HAP-1 (cell line): ENCODE results near the gene DNER.
"Not testable (repeated sequence)": the region's sequence is repeated elsewhere in the genome, so short reads cannot be mapped to it uniquely, and the experiment has no call there.

ENCODE experiments used
- DNase-seq, 2 experiments: peaks; one replicate each; pipeline ENCODE4 v3.0.0-alpha.2; 2016 to 2020; ENCODE audit warnings: low spot score in 2 of 2
- H3K27me3 ChIP-seq: fragments of 250-450 bp; sonication (Bioruptor Pico); 2 replicates; pipeline ENCODE4 v1.5.1; 2020; ENCODE audit warnings: low read depth, mild to moderate bottlenecking, moderate library complexity
- H3K36me3 ChIP-seq: fragments of 250-450 bp; sonication (Bioruptor Pico); replicated peaks from 2 replicates; pipeline ENCODE4 v1.5.1; 2020; ENCODE audit warnings: mild to moderate bottlenecking
- H3K4me1 ChIP-seq: fragments of 250-450 bp; sonication (Bioruptor Pico); 2 replicates; pipeline ENCODE4 v1.5.1; 2020; ENCODE audit warnings: mild to moderate bottlenecking
- H3K4me3 ChIP-seq: fragments of 250-450 bp; sonication (Bioruptor Pico); 2 replicates; pipeline ENCODE4 v1.5.1; 2020; ENCODE audit warnings: mild to moderate bottlenecking, moderate library complexity
- H3K9me3 ChIP-seq: fragments of 250-450 bp; sonication (Bioruptor Pico); 2 replicates; pipeline ENCODE4 v1.5.1; 2020; ENCODE audit warnings: mild to moderate bottlenecking, moderate library complexity
- in situ Hi-C: fragments of 300-500 bp; cut with MboI; formaldehyde crosslinking; loops from 3 replicates; pipeline ENCODE4 v1.14.3; 2020; ENCODE audit warnings: low sequenced_read_pairs, inconsistent platforms, mixed read lengths

The DNER gene

GRCh38 chr2:229701716-229702115 lies 12.6 kb downstream of the DNER start:
- no peaks in the 10 kb centered on the region for H3K36me3 ChIP-seq
- no peak for DNase-seq
- H3K9me3 ChIP-seq = no peaks in the 10 kb centered on the region
- H3K4me1 ChIP-seq = 0 out of 2 replicates have a peak, but pooled peaks cover 2% of the 10 kb centered on the region
- H3K27me3 ChIP-seq = peaks cover 5% of the 10 kb centered on the region; the same call in 1 of the 2 replicates
- H3K4me3 ChIP-seq = no peak overlapping the region
- in situ Hi-C loops = no loop called here

- peaks cover 5% of the 10 kb centered on the region; the same call in 1 of the 2 replicates for H3K27me3 ChIP-seq
- no peak overlapping the region for H3K4me3 ChIP-seq
- no peak for DNase-seq
- H3K9me3 ChIP-seq = no peaks in the 10 kb centered on the region
- H3K36me3 ChIP-seq = no peaks in the 10 kb centered on the region
- in situ Hi-C loops = no loop called here
- H3K4me1 ChIP-seq = 0 out of 2 replicates have a peak, but pooled peaks cover 2% of the 10 kb centered on the region
Observed at GRCh38 chr2:229701062-229701461, 13.3 kb downstream of the DNER start.

GRCh38 chr2:229695961-229696360 lies 18.4 kb downstream of the DNER start:
- Histone ChIP-seq H3K27me3 (no peaks in the 10 kb centered on the region), H3K4me1 (0 out of 2 replicates have a peak, but pooled peaks cover 2% of the 10 kb centered on the region), H3K36me3 (no peaks in the 10 kb centered on the region), H3K9me3 (no peaks in the 10 kb centered on the region), H3K4me3 (no peak overlapping the region)
- no peak for DNase-seq
- in situ Hi-C loops = no loop called here

- H3K36me3 ChIP-seq, H3K4me1 ChIP-seq, DNase-seq, H3K4me3 ChIP-seq, H3K9me3 ChIP-seq, in situ Hi-C loops, H3K27me3 ChIP-seq: not testable (repeated sequence)
Observed at GRCh38 chr2:229693845-229694244, 20.5 kb downstream of the DNER start.

- in situ Hi-C loops = no loop called here
- Histone ChIP-seq H3K36me3 (no peaks in the 10 kb centered on the region), H3K9me3 (no peaks in the 10 kb centered on the region), H3K4me3 (no peak overlapping the region), H3K4me1 (no peaks in the 10 kb centered on the region), H3K27me3 (no peaks in the 10 kb centered on the region)
- no peak for DNase-seq
Observed at GRCh38 chr2:229691631-229692030, 22.7 kb downstream of the DNER start.

- no peaks in the 10 kb centered on the region for H3K36me3 ChIP-seq
- in situ Hi-C loops = no loop called here
- no peaks in the 10 kb centered on the region for H3K4me1 ChIP-seq
- no peaks in the 10 kb centered on the region for H3K9me3 ChIP-seq
- no peaks in the 10 kb centered on the region for H3K27me3 ChIP-seq
- no peak for DNase-seq
- H3K4me3 ChIP-seq = no peak overlapping the region
Observed at GRCh38 chr2:229689307-229689839, 25.0 kb downstream of the DNER start.

GRCh38 chr2:229688141-229688540 lies 26.2 kb downstream of the DNER start:
- Histone ChIP-seq H3K9me3 (no peaks in the 10 kb centered on the region), H3K27me3 (no peaks in the 10 kb centered on the region), H3K36me3 (no peaks in the 10 kb centered on the region), H3K4me1 (no peaks in the 10 kb centered on the region), H3K4me3 (no peak overlapping the region)
- DNase-seq = no peak
- in situ Hi-C loops = no loop called here

- no peaks in the 10 kb centered on the region for H3K4me1 ChIP-seq
- H3K9me3 ChIP-seq = no peaks in the 10 kb centered on the region
- no peak for DNase-seq
- H3K36me3 ChIP-seq = no peaks in the 10 kb centered on the region
- in situ Hi-C loops = no loop called here
- H3K4me3 ChIP-seq = no peak overlapping the region
- H3K27me3 ChIP-seq = no peaks in the 10 kb centered on the region
Observed at GRCh38 chr2:229686122-229686919, 28.0 kb downstream of the DNER start.

- Histone ChIP-seq H3K27me3 (no peaks in the 10 kb centered on the region), H3K9me3 (no peaks in the 10 kb centered on the region), H3K36me3 (no peaks in the 10 kb centered on the region), H3K4me1 (no peaks in the 10 kb centered on the region), H3K4me3 (no peak overlapping the region)
- in situ Hi-C loops = no loop called here
- no peak for DNase-seq
Observed at GRCh38 chr2:229684942-229685562, 29.3 kb downstream of the DNER start.

- no peak for DNase-seq
- H3K27me3 ChIP-seq = no peaks in the 10 kb centered on the region
- no peaks in the 10 kb centered on the region for H3K4me1 ChIP-seq
- in situ Hi-C loops = no loop called here
- no peak overlapping the region for H3K4me3 ChIP-seq
- no peaks in the 10 kb centered on the region for H3K36me3 ChIP-seq
- H3K9me3 ChIP-seq = no peaks in the 10 kb centered on the region
Observed at GRCh38 chr2:229679393-229680125, 34.8 kb downstream of the DNER start.

- no peaks in the 10 kb centered on the region for H3K4me1 ChIP-seq
- H3K9me3 ChIP-seq = no peaks in the 10 kb centered on the region
- H3K36me3 ChIP-seq = no peaks in the 10 kb centered on the region
- no peak for DNase-seq
- H3K27me3 ChIP-seq = peaks cover 3% of the 10 kb centered on the region
- in situ Hi-C loops = no loop called here
- no peak overlapping the region for H3K4me3 ChIP-seq
Observed at GRCh38 chr2:229675569-229675968, 38.8 kb downstream of the DNER start.

GRCh38 chr2:229674830-229675530 lies 39.4 kb downstream of the DNER start:
- H3K9me3 ChIP-seq = no peaks in the 10 kb centered on the region
- no peaks in the 10 kb centered on the region for H3K36me3 ChIP-seq
- H3K27me3 ChIP-seq = peaks cover 3% of the 10 kb centered on the region
- no peak for DNase-seq
- no peaks in the 10 kb centered on the region for H3K4me1 ChIP-seq
- in situ Hi-C loops = no loop called here
- no peak overlapping the region for H3K4me3 ChIP-seq

- Histone ChIP-seq H3K9me3 (no peaks in the 10 kb centered on the region), H3K4me3 (no peak overlapping the region), H3K27me3 (peaks cover 3% of the 10 kb centered on the region), H3K36me3 (no peaks in the 10 kb centered on the region), H3K4me1 (no peaks in the 10 kb centered on the region)
- no peak for DNase-seq
- in situ Hi-C loops = no loop called here
Observed at GRCh38 chr2:229673676-229674075, 40.7 kb downstream of the DNER start.
